Endothelial cell of hepatic sinusoid (primary cell): ENCODE data around the gene F5.
"Not testable (repeated sequence)": the region's sequence is repeated elsewhere in the genome, so short reads cannot be mapped to it uniquely, and the experiment has no call there.

Experiments used
- in situ Hi-C: cut with HindIII; loops from 2 replicates; pipeline ENCODE4 v1.10.0; 2017; ENCODE audit warnings: low sequenced_read_pairs

Gene F5

GRCh38 chr1:169546087-169546995 lies 39.9 kb downstream of the F5 start:
- in situ Hi-C loops = no loop called here

- in situ Hi-C loops = no loop called here
Measured at GRCh38 chr1:169545472-169545871, 40.8 kb downstream of the F5 start.

- in situ Hi-C loops = no loop called here
Measured at GRCh38 chr1:169538998-169539871, 47.0 kb downstream of the F5 start.

GRCh38 chr1:169534653-169535052 lies 51.6 kb downstream of the F5 start:
- in situ Hi-C loops = no loop called here

- in situ Hi-C loops = not testable (repeated sequence)
Measured at GRCh38 chr1:169533528-169534190, 52.6 kb downstream of the F5 start.

- in situ Hi-C loops = no loop called here
Measured at GRCh38 chr1:169530448-169530847, 55.8 kb downstream of the F5 start.

- in situ Hi-C loops = no loop called here
Measured at GRCh38 chr1:169529068-169529642, 57.1 kb downstream of the F5 start.

- in situ Hi-C loops = no loop called here
Measured at GRCh38 chr1:169528215-169529067, 57.8 kb downstream of the F5 start.

GRCh38 chr1:169527451-169528214 lies 58.6 kb downstream of the F5 start:
- in situ Hi-C loops = no loop called here

- in situ Hi-C loops = no loop called here
Measured at GRCh38 chr1:169527001-169527400, 59.3 kb downstream of the F5 start.

GRCh38 chr1:169526120-169526832 lies 60.0 kb downstream of the F5 start:
- in situ Hi-C loops = no loop called here

- in situ Hi-C loops = no loop called here
Measured at GRCh38 chr1:169525391-169525790, 60.9 kb downstream of the F5 start.

GRCh38 chr1:169523904-169524303 lies 62.4 kb downstream of the F5 start:
- in situ Hi-C loops = no loop called here

- in situ Hi-C loops = no loop called here
Measured at GRCh38 chr1:169521226-169521625, 65.1 kb downstream of the F5 start.

GRCh38 chr1:169517558-169518186 lies 68.6 kb downstream of the F5 start:
- in situ Hi-C loops = no loop called here

- in situ Hi-C loops = no loop called here
Measured at GRCh38 chr1:169515641-169516040, 70.6 kb downstream of the F5 start.

GRCh38 chr1:169514566-169515270 lies 71.6 kb downstream of the F5 start:
- in situ Hi-C loops = no loop called here

GRCh38 chr1:169513208-169513607 lies 73.1 kb downstream of the F5 start:
- in situ Hi-C loops = no loop called here
